ENCODE data around the gene C18orf63. TPM values are rescaled to one million over a fixed set of nuclear protein-coding genes. Genes with fewer than 3 reads are reported as not detected.

C18orf63 gene
- total RNA-seq, 1 experiment from 2014 or later = not detected

DNA sequence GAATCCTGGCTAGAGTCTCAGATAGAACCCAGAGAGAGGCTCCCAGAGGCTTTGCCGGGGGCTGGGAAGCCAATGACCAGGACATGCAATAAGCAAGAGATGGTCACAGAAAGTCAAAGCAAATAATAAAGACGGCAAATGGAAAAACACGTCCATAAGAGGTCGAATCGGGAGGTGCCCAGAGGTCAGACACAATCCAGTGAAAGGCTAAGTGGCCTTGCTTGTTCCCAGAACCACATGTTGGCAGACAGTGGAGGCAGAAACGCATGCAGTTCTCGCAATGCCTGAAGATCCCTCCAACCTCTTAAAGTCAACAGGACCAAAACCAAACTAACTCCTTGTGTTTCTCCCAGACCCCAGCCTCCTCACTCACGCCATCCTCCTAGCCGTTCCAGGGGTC lies 26.9 kb upstream of the C18orf63 start:
- ATAC-seq (no peak), DNase-seq (ENCODE audit: low read depth, low spot score) (no peak)
- intact Hi-C loops (cut with micrococcal nuclease; ENCODE audit: unreplicated experiment) = no loop called here
- H3K9me3 ChIP-seq (ENCODE audit: control insufficient read depth, insufficient read depth, low read depth, low read length) = no peaks in the 10 kb centered on the region
- BruUV-seq (replicated peaks) = no TSS peak
- no peak for TF ChIP-seq POLR2AphosphoS5 (IDR thresholded peaks at IDR 0.05; ENCODE audit: low read depth, low read length)
- TF ChIP-seq, protein P1, sequence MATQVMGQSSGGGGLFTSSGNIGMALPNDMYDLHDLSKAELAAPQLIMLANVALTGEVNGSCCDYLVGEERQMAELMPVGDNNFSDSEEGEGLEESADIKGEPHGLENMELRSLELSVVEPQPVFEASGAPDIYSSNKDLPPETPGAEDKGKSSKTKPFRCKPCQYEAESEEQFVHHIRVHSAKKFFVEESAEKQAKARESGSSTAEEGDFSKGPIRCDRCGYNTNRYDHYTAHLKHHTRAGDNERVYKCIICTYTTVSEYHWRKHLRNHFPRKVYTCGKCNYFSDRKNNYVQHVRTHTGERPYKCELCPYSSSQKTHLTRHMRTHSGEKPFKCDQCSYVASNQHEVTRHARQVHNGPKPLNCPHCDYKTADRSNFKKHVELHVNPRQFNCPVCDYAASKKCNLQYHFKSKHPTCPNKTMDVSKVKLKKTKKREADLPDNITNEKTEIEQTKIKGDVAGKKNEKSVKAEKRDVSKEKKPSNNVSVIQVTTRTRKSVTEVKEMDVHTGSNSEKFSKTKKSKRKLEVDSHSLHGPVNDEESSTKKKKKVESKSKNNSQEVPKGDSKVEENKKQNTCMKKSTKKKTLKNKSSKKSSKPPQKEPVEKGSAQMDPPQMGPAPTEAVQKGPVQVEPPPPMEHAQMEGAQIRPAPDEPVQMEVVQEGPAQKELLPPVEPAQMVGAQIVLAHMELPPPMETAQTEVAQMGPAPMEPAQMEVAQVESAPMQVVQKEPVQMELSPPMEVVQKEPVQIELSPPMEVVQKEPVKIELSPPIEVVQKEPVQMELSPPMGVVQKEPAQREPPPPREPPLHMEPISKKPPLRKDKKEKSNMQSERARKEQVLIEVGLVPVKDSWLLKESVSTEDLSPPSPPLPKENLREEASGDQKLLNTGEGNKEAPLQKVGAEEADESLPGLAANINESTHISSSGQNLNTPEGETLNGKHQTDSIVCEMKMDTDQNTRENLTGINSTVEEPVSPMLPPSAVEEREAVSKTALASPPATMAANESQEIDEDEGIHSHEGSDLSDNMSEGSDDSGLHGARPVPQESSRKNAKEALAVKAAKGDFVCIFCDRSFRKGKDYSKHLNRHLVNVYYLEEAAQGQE (IDR thresholded peaks at IDR 0.05; ENCODE audit: insufficient read depth in 1 of 2, low read depth in 2 of 2, low read length in 1 of 2) = no peak
- no peak for TF ChIP-seq SIN3A (IDR thresholded peaks at IDR 0.05; ENCODE audit: borderline replicate concordance, insufficient read depth, low read depth, low read length)
- TF ChIP-seq, protein P2, sequence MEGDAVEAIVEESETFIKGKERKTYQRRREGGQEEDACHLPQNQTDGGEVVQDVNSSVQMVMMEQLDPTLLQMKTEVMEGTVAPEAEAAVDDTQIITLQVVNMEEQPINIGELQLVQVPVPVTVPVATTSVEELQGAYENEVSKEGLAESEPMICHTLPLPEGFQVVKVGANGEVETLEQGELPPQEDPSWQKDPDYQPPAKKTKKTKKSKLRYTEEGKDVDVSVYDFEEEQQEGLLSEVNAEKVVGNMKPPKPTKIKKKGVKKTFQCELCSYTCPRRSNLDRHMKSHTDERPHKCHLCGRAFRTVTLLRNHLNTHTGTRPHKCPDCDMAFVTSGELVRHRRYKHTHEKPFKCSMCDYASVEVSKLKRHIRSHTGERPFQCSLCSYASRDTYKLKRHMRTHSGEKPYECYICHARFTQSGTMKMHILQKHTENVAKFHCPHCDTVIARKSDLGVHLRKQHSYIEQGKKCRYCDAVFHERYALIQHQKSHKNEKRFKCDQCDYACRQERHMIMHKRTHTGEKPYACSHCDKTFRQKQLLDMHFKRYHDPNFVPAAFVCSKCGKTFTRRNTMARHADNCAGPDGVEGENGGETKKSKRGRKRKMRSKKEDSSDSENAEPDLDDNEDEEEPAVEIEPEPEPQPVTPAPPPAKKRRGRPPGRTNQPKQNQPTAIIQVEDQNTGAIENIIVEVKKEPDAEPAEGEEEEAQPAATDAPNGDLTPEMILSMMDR (IDR thresholded peaks at IDR 0.05) = no peak
- no peak for TF ChIP-seq TCF7L2 (IDR thresholded peaks at IDR 0.05; ENCODE audit: low read depth, low read length)
- H3K27ac ChIP-seq (ENCODE audit: low read length) = no peak overlapping the region
- peaks cover 10% of the 10 kb centered on the region; the same call in 1 of the 2 replicates for H3K4me1 ChIP-seq (ENCODE audit: control insufficient read depth, insufficient read depth, low read length)
- in situ Hi-C loops (cut with HindIII; ENCODE audit: low pct_unique_long_range_greater_than_20kb, low sequenced_read_pairs) = no loop called here
- H3K36me3 ChIP-seq (ENCODE audit: control insufficient read depth, insufficient read depth, low read length) = no peaks in the 10 kb centered on the region
- no peak overlapping the region for H3K4me3 ChIP-seq (ENCODE audit: low read depth in 2 of 2, low read length in 2 of 2)
- H3K27me3 ChIP-seq (ENCODE audit: control insufficient read depth, insufficient read depth, low read length) = no peaks in the 10 kb centered on the region
- POLR2A ChIA-PET = no interaction called here
- CTCF ChIA-PET = no interaction called here

DNA sequence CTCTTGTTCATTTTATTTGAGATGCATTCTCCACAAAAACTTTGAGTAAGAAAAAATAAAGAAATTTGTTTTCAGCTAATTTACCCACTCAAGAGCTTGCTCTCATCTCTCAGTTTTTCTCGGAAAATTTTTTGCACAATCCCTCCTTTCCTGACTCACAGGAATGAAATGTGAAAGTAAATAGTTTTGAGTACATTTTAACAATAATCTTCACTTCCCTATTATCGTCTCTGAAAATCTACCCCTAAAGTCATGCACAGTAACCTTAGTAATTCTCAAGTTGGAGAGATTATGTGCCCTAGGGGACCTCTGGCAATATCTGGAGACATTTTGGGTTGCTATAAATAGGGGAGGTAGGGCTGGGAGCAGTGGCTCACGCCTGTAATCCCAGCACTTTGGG lies 26.5 kb upstream of the C18orf63 start:
- Histone ChIP-seq H3K9me3 (ENCODE audit: control insufficient read depth, insufficient read depth, low read depth, low read length) (no peaks in the 10 kb centered on the region), H3K4me1 (ENCODE audit: control insufficient read depth, insufficient read depth, low read length) (peaks cover 10% of the 10 kb centered on the region; the same call in 1 of the 2 replicates), H3K36me3 (ENCODE audit: control insufficient read depth, insufficient read depth, low read length) (no peaks in the 10 kb centered on the region), H3K27ac (ENCODE audit: low read length) (no peak overlapping the region), H3K4me3 (ENCODE audit: low read depth in 2 of 2, low read length in 2 of 2) (no peak overlapping the region), H3K27me3 (ENCODE audit: control insufficient read depth, insufficient read depth, low read length) (no peaks in the 10 kb centered on the region)
- DNase-seq (ENCODE audit: low read depth, low spot score) (no peak), ATAC-seq (no peak)
- no TSS peak for BruUV-seq (replicated peaks)
- ChIA-PET POLR2A (no interaction called here), CTCF (no interaction called here)
- TF ChIP-seq SIN3A (IDR thresholded peaks at IDR 0.05; ENCODE audit: borderline replicate concordance, insufficient read depth, low read depth, low read length) = no peak
- in situ Hi-C loops (cut with HindIII; ENCODE audit: low pct_unique_long_range_greater_than_20kb, low sequenced_read_pairs) (no loop called here), intact Hi-C loops (cut with micrococcal nuclease; ENCODE audit: unreplicated experiment) (no loop called here)

DNA sequence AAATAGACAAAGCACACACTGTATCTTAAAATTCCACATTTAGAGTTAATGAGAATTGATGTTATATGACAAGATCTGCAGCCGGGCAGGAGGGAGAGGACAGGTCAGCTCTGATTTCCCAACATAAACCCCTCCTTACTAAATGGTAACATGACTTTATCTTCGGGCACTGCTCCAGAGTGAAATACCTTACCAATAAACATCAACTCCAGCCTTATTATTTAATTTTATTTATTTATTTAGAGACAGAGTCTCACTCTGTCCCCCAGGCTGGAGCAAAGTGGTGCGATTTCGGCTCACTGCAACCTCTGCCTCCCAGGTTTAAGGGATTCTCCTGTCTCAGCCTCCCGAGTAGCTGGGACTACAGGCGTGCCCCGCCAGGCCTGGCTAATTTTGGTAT lies 25.6 kb upstream of the C18orf63 start:
- Histone ChIP-seq H3K9me3 (ENCODE audit: control insufficient read depth, insufficient read depth, low read depth, low read length) (no peaks in the 10 kb centered on the region), H3K4me1 (ENCODE audit: control insufficient read depth, insufficient read depth, low read length) (peaks cover 10% of the 10 kb centered on the region; the same call in 1 of the 2 replicates), H3K27me3 (ENCODE audit: control insufficient read depth, insufficient read depth, low read length) (no peaks in the 10 kb centered on the region), H3K27ac (ENCODE audit: low read length) (no peak overlapping the region), H3K36me3 (ENCODE audit: control insufficient read depth, insufficient read depth, low read length) (no peaks in the 10 kb centered on the region), H3K4me3 (ENCODE audit: low read depth in 2 of 2, low read length in 2 of 2) (no peak overlapping the region)
- ChIA-PET CTCF (no interaction called here), POLR2A (no interaction called here)
- ATAC-seq (no peak), DNase-seq (ENCODE audit: low read depth, low spot score) (no peak)
- TF ChIP-seq, protein P2 (IDR thresholded peaks at IDR 0.05) = no peak
- TF ChIP-seq POLR2AphosphoS5 (IDR thresholded peaks at IDR 0.05; ENCODE audit: low read depth, low read length) = no peak
- TF ChIP-seq, protein P1 (IDR thresholded peaks at IDR 0.05; ENCODE audit: insufficient read depth in 1 of 2, low read depth in 2 of 2, low read length in 1 of 2) = no peak
- TF ChIP-seq TCF7L2 (IDR thresholded peaks at IDR 0.05; ENCODE audit: low read depth, low read length) = no peak
- TF ChIP-seq SIN3A (IDR thresholded peaks at IDR 0.05; ENCODE audit: borderline replicate concordance, insufficient read depth, low read depth, low read length) = no peak
- in situ Hi-C loops (cut with HindIII; ENCODE audit: low pct_unique_long_range_greater_than_20kb, low sequenced_read_pairs) (no loop called here), intact Hi-C loops (cut with micrococcal nuclease; ENCODE audit: unreplicated experiment) (no loop called here)
- no TSS peak for BruUV-seq (replicated peaks)

Measured in Panc1 (cell line).